H1 (cell line): Measurements from ENCODE around the gene CEMIP2. TPM values are rescaled to one million over a fixed set of nuclear protein-coding genes. Genes with fewer than 3 reads are reported as not detected.

Experiments
- EGR1 ChIP-seq: IDR thresholded peaks from 2 replicates; pipeline ENCODE4 v1.6.1; 2011; ENCODE audit warnings: low read depth, low read length, borderline replicate concordance
- HDAC2 ChIP-seq, 2 experiments: fragments of 300-600 bp in 1 of 2; sonication (generic) in 1 of 2; IDR thresholded peaks; 2 replicates each; pipeline ENCODE4 v1.6.1; 2011 to 2012; ENCODE audit warnings: low read depth in 2 of 2, low read length in 2 of 2, mild to moderate bottlenecking in 2 of 2, moderate library complexity in 2 of 2, borderline replicate concordance in 1 of 2, inconsistent platforms in 1 of 2
- polyA plus RNA-seq, 7 experiments: library from polyadenylated mRNA; depleted of rRNA in 3 of 7; stranded (reverse) in 5 of 7; unstranded in 2 of 7; fragments of >200 nt in 5 of 7; fragments of 200-250 nt in 2 of 7; gene quantifications; 1 replicate in 5 of 7; 2 replicates in 1 of 7; 4 replicates in 1 of 7; pipeline versions ENCODE4 v1.2.1 to v1.2.3, GENCODE V29; 2011 to 2013; ENCODE audit warnings: missing spikeins in 2 of 7, mixed read lengths in 2 of 7
- total RNA-seq: library from RNA; stranded (reverse); fragmentation: NEBNext Ultra II Directional; extraction: Animal tissue kit (Norgen Biotek cat#: 25700); gene quantifications from 2 replicates; pipeline ENCODE4 v1.2.1, GENCODE V29; 2021

Gene CEMIP2
- total and polyA plus RNA-seq, 2 of the 8 experiments (the other 6 are each of a cell fraction or from before 2014, with no cell fraction given), result 25.2 to 52.1 TPM

- TF ChIP-seq EGR1 (no peak), HDAC2 (IDR thresholded peaks at IDR 0.05; ENCODE audit: borderline replicate concordance in 1 of 2, low read depth in 2 of 2, low read length in 2 of 2) (no peak)
These were observed 87.9 kb downstream of the CEMIP2 start (continued) for GRCh38 chr9:71680189-71680980.
